Dermis blood vessel endothelial cell (primary cell): Measurements from ENCODE around the gene SSH2. TPM values are rescaled to one million over a fixed set of nuclear protein-coding genes. Genes with fewer than 3 reads are reported as not detected.

Experiments used
- DNase-seq: peaks from one replicate; pipeline ENCODE4 v3.0.0; 2010
- total RNA-seq: library from RNA; depleted of rRNA; stranded (reverse); fragments of >200 nt; gene quantifications from 2 replicates; pipeline ENCODE4 v1.2.3, GENCODE V29; 2014

Gene SSH2
- total RNA-seq, 1 donor from 2014 or later: 20.4 TPM

- no peak for DNase-seq
Observed at GRCh38 chr17:29586676-29587469, 343.2 kb downstream of the SSH2 start.

DNA sequence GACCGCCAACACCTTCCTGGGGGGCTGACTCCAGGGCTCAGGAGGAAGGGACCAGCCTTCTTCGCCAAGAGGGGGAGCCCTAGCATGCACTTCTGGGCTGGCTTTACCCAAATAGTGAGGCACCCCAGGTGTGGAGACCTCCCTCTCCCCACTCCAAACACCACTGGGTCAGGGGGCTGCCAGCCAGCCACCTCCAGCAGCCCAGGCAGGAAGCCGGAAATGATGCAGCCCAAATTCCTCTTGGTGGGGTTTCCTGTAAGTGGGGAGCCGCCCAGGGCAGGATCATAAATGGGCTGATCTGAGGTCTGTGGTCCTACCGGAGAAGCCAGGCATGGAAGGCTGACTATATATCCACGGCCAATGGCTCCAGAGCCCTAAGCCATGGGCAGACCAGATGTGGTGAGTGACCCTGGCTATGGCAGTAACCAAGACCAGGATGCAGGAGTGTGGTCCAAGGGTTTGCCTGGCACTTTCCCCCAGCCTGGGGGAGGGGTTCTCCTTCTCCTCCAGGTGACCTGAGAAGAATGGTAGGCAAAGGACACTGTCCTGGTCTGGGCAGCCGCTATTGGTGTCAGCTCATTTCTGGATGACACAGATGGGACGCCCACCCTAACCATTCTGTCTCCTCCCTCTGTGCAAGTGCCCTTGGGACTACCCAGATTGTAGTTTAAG, 344.8 kb downstream of the SSH2 start:
- DNase-seq: peak; percentile 81

- peak; percentile 24 for DNase-seq
Observed at GRCh38 chr17:29584452-29585079, 345.5 kb downstream of the SSH2 start.

DNA sequence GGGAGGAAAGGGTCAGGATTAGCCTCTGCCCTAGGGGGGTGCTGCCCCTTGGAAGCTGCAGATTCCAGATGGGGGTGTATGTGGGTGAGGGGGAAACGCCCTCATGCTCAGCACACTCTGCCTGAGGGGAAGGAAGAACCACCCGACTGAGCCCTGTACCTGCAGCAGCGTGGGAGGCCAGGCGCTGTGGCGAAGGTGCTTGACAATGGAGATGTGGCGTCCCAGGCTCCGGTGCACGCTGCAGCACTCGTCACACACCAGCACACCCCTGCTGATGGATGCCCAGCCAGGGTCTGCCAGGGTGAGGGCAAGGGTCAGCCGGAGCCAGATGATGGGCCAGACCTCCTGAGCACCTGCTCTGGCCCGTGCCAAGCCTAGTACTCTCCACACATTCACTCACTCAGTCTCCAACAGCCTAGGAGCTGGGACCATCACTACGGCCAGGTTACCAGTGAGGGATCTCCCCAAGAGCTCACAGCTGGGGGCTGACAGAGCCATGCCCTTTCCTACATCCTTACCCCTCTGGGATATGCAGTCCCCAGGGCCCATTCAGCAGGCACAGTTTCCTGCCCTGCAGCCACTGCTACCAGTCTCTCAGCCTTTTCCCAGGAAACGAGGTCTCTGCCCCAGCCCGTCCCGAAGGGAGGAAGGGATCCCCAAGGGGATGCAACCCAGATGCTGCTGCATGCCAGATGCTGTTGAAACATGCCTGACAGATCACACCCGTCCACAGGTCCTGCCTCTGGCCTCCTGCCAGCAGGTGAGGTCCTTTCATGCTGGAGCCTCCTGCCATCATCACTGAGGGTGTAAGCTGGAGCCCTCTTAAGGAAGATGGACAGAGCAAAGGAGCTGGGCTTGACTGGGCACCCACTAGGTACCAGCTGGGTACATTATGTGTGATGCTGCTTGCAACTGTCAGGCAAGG, 346.4 kb downstream of the SSH2 start:
- DNase-seq: no peak

- no peak for DNase-seq
Observed at GRCh38 chr17:29582772-29583171, 347.3 kb downstream of the SSH2 start.

DNA sequence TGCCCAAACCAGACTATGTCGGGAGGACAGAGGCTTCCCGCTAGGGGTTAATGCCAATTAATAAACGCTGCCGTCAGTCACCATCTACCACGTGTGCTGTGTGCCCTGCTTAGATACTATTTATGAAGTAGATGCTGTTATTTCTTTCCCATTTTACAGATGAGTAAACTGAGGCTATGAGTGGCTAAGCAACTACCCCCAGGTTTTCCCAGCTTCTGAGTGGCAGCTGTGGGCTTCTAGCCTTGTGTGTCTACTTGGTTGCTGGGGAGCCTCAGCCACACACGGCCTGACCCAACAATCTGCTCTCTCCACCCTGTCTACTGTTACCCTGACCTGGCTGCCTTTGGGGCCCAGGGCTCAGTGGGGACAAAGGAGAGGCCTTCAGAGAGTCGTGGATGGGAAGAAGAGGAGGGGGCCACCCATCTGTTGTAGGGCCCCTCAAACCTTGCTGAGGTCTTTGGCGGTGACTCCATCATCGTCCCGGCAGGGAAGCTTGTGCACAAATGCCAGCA, 347.7 kb downstream of the SSH2 start:
- no peak for DNase-seq

GRCh38 chr17:29581583-29582253, 348.3 kb downstream of the SSH2 start:
- DNase-seq: no peak

DNA sequence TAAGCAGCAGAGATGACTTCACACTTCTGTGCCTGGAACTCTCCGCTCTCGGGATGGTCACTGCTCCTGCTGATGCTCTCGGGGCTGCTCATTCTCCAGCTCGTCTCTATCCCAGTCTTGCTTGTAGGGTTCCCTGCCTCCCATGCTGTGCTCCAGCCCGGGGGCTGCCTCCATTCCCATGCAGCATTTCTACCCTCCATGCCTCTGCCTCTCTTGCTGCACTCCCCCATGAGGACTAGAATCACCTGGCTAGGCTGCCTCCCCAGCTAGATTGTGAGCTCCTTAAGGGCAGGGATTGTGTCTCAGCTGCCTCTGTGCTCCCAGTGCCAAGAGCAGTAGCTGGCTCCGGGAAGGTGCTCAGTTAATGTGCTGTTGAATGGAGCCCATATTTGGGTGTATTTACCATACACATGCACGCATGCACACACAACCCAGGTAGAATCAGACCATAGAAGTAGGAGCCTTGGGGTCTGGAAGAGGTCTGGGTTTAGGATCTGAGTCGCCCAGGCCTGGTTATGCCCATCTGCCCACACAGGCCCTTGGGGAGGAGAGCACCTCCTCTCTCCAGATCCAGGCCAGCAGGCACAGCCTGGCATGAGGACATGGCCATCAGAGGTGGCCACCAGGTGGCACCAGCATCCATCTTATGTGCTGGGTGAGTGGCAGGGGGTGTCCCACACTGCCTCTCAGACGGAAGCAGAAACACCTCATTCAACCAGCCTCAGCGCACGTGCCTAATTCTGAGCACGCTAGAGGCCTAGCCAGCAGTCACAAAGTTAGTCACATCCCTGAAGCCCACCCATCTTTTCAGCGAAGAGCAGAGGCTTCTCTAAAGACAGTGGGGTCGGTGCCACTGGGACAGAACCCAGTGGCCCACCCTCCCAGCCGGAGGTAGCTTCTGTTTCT, 349.9 kb downstream of the SSH2 start:
- DNase-seq: peak; percentile 94

DNA sequence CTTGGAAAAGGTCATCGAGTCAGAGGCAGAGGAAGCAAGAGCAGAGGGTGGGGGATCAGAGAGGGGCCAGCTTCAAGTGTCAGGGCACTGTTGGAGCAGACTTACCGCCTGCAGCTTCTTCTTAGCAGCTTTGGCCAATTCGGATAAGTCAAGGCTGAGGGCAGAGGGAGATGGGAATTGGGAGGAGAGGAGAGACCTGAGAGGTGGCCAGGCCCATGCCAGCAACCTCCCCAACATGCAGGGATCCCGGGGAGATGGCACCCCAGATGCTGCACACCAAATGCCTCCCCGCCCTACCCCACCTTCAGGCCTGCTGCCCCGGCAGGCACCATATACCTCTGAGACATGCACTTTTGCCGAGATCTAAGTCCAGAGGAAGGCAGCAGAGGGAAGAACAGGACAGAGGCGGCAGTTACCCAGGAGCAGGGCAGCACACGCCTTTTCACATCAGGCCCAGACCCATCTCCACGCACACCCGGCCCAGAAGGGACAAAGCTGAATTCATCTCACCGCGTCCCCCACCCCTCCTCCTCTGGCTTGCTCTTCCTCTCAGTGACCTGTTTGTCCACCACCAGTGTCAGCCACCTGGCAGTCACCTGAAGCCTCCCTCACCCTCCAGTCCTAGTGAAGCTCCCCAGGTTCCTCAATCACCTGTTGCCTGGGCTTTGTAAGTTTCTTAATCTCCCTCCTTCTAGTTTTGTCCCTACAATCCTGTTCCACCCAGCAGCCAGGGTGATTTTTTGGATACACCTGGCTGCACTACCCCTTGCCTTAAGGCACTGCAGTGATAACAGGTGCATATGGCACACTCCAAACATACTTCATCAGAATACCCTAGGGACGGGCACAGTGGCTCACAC, 351.2 kb downstream of the SSH2 start:
- no peak for DNase-seq

GRCh38 chr17:29577385-29578211, 352.4 kb downstream of the SSH2 start:
- DNase-seq: no peak

GRCh38 chr17:29577001-29577370, 353.0 kb downstream of the SSH2 start:
- no peak for DNase-seq

GRCh38 chr17:29576214-29577000, 353.6 kb downstream of the SSH2 start:
- DNase-seq: no peak

Other genes with a start within 250 kb of the SSH2 start
- gene EFCAB5, start 11.4 kb upstream of the SSH2 start, total RNA-seq: 0.17 and 0.70 TPM in 2 replicates
- gene NSRP1, start 186.6 kb upstream of the SSH2 start, total RNA-seq: 10.6 and 13.0 TPM in 2 replicates